Fibroblast of lung (primary cell): Measurements from ENCODE around the gene TCHHL1.

Experiments used
- CTCF ChIP-seq, 2 donors: IDR thresholded peaks in 1 of 2; conservative IDR thresholded peaks in 1 of 2; 1 replicate in 1 of 2; 2 replicates in 1 of 2; pipeline ENCODE4 v1.5.1; 2011 to 2012; ENCODE audit warnings: low read length in 2 of 2, control low read depth in 1 of 2, inconsistent platforms in 1 of 2, low read depth in 1 of 2, mild to moderate bottlenecking in 1 of 2
- EZH2 ChIP-seq: IDR thresholded peaks from 2 replicates; pipeline ENCODE4 v1.5.1; 2012; ENCODE audit warnings: low read length, control low read depth, mild to moderate bottlenecking; ENCODE audit errors: missing control alignments

GRCh38 chr1:152109998-152110294 is 21.1 kb upstream of the TCHHL1 start:
- no peak for TF ChIP-seq CTCF (conservative IDR thresholded peaks at IDR 0.05 in 1 of 2, IDR thresholded peaks at IDR 0.05 in 1 of 2; ENCODE audit: low read depth in 1 of 2, low read length in 2 of 2)
- peak; percentile 76 for TF ChIP-seq EZH2
